ENCODE results near the gene IL36B.
"Not testable (repeated sequence)": the region's sequence is repeated elsewhere in the genome, so short reads cannot be mapped to it uniquely, and the experiment has no call there.

The IL36B gene

DNA sequence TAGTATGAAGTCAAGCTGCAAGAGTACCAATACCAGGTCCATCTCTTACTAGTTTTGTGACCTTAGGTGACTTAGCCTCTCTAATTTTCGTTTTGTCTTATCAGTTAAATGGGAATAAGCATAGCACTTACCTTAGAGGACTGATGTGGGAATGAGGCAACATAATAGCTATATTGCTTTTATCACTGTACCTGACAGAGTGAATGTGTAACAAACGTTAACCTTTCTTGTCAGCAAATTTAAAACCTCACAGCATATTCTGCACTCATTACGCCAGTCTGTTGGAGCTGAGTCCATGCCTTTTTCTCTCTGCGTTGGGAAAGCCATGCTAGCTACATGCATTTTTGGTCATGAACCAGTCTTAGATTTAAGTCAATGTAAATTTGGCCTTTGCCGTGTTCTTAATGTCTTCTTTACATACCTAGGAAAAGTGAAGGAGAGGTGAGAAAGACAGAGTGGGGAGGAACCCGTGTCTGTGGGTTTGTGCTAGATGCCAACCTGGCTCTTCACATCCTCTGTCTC lies at the start of gene IL36B:
Gene IL36B, minus strand, starts transcription at position 472 of the 522 bp plus-strand sequence.
- DNase-seq: no peak

DNA sequence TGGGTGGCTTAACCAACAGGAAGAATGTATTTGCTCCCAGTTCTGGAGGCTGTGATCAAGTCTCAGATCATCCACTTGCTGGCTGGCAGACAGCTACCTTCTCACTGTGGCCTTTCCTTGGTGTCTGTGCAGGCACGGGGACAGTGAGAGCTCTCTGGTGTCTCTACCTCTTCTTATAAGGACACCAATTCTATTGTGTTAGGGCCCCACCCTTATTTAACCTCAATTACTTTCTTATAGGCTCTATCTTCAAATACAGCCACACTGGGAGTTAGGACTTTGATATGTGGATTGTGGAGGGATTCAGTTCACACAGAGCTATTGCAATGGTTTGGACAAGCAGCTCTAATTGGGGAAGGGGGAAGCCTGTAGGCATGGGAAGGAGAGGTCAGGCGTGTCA lies 49.5 kb upstream of the IL36B start:
- no peak for DNase-seq

DNA sequence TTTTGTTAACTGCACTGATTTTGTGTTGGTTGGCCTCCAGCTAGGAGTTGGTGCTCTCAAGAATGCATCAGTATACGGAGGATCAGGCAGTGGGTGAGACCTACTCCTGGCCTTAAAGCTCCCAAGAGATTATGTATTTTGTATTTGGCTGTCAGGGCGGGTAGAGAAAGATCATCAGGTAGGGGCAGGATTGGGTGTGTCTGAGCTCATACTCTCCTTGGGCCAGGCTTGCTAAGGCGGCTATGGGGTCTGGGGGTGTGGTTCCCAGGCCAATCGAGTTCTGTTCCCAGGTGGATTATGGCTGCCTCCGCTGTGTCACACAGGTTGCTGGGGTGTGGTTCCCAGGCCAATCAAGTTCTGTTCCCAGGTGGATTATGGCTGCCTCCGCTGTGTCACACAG lies 45.9 kb upstream of the IL36B start:
- no peak for DNase-seq

DNA sequence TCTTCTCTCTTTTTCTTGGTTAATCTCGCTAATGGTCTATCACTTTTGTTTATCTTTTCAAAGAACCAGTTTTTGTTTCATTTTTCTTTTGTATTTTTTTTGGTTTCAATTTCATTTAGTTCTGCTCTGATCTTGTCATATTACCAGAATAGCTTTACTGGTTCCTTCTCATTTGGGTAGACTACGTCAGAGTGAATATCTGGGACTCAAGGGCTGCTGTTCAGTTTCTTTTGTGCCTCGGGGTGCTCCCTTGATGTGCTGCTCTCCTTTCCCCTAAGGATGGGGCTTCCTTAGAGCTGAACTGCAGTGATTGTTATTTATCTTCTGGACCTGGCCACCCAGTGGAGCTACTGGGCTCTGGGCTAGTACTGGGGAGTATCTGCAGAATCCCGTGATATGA lies 45.4 kb upstream of the IL36B start:
- DNase-seq: no peak

DNA sequence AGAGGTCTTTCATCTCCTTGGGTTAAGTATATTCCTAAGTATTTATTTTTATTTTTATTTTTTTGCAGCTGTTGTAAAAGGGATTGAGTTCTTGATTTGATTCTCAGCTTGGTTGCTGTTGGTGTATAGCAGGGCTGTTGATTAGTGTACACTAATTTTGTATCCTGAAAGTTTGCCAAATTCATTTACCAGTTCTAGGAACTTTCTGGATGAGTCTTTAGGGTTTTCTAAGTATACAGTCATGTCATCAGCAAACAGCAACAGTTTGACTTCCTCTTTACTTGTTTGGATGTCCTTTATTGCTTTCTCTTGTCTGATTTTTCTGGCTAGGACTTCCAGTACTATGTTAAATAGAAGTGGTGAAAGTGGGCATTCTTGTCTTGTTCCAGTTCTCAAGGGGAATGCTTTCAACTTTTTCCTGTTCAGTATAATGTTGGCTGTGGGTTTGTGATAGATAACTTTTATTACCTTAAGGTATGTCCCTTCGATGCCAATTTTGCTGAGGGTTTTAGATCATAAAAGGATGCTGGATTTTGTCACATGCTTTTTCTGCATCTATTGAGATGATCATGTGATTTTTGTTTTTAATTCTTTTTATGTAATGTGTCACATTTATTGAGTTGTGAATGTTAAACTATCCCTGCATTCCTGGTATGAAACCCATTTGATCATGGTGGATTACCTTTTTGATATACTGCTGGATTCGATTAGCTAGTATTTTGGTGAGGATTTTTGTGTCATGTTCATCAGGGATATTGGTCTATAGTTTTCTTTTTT lies 44.4 kb upstream of the IL36B start:
- DNase-seq: not testable (repeated sequence)

DNA sequence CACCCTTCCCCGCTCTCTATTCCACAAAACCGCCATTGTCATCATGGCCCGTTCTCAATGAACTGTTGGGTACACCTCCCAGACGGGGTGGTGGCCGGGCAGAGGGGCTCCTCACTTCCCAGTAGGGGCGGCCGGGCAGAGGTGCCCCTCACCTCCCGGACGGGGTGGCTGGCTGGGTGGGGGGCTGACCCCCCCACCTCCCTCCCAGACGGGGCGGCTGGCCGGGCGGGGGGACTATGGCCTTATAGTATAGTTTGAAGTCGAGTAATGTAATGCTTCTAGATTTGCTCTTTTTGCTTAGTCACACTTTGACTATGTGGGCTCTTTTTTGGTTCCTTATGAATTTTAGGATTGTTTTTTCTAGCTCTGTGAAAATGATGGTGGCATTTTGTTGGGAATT lies 43.6 kb upstream of the IL36B start:
- DNase-seq: not testable (repeated sequence)

DNA sequence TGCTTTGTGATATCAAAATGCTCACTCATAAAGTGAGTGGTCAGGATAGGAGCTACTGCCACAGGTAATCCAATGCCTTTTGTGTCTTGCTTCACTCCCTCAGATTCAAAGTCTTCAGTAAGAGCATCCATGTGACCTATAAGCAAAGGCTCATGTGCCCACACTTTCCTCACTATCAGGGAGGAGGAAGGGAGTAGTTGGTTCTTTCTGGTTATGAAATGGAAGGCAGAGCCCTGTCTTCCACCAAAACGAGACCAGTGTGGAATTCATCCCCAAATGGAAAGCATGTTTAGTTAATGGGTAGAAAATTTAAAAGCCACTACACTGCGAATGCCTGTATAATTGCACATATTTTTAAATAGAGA lies 40.9 kb upstream of the IL36B start:
- DNase-seq: no peak

DNA sequence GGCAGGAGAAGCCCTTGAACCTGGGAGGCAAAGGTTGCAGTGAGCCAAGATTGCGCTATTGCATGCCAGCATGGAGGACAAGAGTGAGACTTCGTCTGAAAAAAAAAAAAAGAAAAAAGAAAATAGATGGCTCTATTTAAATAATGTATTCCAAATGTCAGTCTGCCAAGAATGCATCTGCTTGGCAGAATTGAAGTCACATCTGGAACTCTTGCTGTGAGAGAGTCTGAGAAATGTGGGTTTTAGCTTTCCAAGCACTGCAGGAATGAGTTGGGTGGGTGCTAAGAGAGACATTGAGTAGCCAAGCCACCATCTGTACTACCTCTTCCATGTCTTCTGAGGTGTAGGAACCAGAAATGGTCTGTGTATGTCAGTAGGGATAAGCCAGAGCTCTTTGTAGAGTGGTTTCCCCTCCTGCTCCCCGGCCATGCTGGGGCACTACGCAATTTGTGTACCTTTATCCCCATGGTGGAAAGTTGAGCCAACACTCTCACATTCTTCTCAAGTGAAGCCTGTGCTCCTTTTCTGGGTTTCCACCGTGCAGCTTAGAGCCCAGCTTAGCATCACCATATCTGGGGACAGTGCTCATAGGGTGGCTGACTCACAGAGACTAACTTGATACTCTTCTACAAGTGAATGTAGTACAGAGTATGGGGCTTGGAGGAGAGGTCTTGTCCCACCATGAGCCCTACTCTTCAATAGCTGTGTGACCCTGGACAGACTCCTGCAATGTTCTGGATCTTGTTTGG lies 40.4 kb upstream of the IL36B start:
- no peak for DNase-seq

DNA sequence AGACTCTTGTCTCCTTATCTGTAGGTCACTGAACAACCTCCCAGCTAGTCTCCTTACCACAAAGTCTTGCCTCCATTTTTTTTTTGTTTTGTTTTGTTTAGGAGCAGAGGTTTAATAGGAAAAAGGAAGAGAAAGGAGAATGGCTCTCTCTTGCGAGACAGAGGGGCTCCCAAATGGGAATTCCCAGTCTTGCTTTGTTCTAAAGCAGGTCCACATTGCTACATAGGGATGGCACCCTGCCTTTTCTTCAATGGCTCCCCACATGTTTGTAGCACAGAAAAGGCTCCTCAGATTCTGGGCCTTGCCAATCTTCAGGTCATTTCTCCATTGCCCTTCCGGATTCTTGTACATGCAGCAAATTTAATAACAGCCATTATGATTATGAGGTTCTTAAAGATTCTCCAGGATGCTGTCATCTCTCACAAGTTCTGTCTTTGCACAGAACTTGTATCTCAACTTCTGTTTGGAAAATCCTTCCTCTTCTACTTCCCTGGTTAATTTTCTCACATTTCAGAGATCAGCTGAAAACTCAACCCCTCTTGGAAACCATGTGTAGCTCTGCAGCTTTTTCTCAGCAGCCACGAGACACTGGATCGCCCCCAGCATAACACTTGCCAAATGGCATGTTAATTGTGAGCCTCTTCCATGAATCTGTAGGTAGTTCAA lies 38.7 kb upstream of the IL36B start:
- DNase-seq: no peak

DNA sequence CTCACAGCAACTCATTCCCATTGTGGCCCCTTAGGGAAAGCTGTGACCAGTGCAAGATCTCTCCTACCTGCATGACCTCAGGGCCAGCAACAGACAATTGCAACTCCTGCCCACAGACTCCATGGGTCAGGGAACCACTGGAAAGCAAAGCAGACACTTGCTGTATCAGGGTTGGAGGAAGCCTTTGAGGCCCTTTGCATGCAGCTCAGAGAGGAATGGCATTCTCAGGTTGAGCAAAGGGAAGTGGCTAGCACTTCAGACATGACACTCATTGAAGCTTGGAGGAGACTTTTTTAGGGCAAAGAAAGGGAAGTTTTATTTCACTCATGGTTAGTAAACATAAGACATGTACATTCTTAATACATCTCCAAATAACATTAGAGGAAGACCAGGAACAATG lies 37.2 kb upstream of the IL36B start:
- DNase-seq: no peak

DNA sequence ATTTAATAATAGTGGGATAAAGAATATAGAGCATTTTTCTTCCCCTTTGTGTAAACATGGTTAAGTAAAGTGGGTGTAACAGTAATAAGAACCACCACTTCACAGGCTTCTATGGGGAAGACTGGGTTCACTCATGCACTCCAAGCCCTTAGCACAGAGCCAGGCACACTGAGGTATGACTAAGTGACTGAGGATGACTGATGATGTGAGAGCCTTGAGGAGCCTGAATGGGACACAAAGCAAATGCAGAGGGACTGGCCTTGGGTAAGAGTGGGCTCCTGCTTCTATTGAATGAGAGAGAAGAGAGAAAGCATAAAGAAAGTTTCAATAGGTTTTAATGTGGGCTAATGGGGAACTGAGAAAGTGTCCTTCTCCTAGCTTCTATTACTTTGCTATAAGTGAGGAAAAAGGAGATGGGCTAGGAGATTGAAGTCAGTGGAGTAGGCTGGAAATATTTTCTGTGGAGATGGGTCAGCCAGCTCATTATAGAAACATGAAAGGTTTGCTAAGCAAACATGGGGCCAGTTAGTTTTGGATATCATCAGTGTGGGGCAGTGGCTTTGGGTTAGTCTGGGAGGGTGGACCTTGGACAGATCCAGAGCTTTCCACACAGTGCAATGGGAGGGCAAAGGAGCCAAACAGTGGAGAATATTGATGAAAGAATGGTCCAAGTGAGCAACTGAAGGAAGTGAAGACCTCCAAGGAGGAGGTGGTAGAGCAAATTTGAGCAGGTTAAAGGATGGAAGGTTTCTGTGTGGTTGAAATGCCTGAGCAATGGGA lies 35.7 kb upstream of the IL36B start:
- DNase-seq: no peak

DNA sequence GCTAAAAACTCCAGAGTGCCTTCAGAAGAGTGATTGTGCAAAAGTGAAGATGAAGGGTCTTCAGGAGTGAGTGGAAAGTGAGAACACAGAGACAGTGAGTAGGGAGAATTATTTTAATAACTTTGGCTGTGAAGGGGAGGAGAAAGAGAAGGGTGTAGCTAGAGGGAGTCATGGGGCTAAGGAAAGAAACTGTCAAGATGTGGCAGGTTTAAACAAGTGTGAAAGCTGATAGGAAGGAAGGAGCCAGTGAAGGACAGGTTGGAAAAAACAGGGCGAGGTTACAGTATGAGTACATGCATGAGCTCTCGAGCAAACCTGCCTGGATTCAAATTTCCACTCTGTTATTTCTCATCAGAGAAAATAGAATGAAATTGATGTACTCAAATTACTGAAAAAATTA lies 32.9 kb upstream of the IL36B start:
- no peak for DNase-seq

DNA sequence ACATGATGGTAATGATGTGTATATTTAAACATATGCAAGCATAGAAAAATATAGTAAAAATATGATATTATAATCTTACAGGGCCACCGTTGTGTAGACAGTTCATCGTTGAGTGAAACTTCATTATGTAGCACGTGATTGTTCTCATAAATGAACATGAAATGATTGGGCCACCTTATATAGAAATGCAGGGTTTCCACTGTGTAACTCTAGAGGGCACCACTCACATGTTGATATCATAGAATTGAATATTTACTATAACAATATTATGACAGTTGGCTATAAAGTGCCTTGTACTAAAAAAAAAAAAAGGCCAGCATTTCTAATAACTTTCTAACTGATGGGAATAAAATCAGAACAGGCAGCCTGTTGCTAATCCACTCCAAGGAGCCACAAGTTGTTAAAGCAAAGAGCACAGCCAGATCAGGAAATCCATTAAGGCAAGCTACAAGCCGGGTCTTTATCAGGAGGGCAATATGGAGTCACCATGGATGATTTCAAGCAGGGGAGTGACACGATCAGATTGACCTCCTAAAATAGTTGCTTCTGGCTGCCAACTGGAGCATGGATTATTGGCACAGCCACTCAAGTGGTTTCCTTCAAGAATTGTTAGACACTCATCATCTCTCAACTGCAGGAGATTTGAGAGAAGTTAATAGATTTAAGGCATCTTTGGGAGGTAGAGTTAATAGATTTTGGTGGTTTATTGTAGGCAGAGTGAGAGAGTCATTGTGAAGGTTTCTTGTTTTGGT lies 31.8 kb upstream of the IL36B start:
- no peak for DNase-seq

DNA sequence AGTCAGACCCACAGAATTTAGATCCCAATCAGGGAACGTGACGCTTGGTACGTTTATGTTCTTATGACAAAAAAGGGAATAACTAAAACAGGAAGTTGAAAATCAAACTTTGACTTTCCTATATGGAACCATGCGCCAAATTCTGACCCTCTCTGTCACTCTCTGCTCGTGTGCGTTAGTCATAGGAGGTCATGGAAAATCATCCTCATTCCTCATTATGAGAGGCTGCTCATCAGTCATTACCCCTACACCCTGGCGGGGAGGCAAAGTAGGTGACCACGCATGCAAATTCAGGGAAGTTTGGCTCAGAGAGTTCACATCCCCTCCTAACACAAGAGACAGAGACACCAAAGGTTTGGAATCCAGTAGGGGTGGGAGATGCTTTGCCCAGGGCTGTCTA lies 30.6 kb upstream of the IL36B start:
- DNase-seq: no peak

DNA sequence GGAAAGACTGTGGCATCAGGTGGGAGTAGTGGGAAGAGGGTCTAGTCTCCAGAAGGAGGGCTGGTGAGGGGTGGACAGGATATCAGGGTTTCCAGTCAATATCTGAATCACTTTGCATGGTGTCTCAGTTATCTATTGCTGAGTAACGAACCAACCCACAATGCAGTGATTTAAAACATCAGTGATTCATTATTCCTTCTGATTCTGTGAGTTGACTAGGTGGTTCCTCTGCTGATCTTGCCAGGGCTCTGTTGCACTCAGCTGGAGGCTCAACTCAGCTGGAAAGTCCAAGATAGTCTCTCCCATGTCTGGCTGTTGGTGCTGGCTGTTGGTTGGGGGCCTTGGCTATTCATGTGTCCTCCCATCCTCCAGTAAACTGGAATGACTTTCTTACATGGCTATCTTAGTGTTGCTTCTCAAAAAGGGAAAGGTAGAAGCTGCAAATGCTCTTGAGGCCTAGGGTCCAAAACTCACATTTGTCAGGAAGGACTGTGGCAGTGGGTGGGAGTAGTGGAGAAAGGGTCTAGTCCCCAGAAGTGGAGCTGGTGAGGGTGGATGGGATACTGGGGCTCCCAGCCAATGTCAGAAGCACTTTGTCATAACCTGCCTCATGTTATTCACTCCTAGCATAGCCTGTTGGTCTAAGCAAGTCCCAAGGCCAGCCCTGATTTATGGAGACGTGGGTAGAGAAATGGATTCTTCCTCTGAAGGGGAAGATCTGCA lies 29.0 kb upstream of the IL36B start:
- DNase-seq: no peak

DNA sequence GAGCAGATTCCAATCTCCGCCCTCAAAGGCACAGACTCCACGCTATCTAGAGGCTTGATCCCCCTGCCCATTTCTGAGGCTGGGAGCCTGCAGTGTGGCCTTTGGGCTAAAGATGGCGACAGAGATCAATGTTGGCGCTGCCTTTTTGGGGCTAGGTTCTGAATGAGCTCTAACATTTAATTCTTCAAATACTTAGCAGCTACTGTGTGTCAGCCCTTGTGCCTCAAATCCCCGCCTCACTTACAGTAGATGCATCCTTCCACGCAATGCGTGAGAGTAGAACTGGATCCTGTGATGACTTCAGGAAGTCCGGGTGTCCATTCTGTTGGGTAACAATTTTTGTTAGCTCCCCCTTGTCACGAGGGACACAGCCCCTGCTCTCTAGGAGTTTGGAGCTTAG lies 27.5 kb upstream of the IL36B start:
- peak; percentile 52 for DNase-seq

DNA sequence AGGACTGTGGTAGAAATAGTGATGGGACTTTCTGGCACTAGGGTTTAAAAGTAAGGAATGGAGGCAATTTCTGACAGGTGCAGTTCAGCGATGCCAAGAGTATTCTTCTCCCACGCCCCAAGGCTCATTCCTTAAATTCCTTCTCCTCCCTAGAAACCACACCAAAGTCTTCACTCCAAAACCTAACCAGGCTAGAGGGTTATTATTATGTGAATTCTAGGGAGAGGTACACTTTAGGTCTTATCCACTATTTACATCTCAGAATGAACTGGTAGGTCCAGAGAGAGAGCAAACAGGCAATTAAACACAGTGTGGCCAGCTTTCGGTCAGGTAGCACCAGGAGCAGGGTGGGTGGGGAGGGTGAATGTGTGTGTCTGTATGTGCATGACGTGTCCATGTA lies 26.5 kb upstream of the IL36B start:
- DNase-seq: no peak

DNA sequence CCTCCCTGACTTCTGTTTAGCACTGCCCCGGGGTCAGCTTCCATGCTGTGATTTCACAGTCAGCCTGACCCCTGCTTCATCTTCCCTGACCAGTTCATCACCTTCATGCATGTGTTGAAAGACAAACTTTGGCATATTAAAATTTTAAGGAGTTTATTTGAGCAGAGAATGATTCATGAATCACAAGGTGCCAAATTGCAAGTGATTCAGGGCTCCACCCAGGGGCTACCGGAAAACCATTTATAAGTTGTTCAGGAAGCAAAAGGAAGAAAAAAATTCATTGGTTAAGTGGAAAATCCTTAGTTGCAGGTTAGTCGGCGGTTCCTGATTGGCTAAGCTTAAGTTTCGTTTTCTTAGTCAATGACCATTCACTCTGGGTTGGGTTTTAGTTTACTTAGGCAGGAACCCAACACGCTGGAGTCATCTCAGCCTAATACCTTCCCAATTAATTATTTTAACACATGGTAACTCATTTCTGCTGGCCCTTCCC lies 25.7 kb upstream of the IL36B start:
- no peak for DNase-seq

DNA sequence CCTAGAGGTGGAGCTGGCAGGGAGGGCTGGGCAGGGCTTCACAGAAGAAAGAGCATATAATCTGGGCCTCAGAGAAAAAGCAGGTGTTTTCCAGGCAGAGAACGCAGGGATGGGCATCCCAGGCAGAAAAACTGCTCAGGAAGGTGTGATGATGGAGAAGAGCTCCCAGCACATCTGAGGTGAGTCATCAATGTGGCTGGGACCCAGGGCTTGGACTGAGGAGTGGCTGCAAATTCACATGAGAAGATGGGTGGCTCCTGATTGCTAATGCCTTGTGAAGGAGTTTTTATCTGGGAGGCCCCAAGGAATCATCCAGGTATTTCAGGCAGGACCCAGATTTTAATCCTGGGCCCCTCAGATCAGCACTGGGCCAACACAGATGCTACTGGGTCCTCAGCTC lies 25.3 kb upstream of the IL36B start:
- DNase-seq: no peak

DNA sequence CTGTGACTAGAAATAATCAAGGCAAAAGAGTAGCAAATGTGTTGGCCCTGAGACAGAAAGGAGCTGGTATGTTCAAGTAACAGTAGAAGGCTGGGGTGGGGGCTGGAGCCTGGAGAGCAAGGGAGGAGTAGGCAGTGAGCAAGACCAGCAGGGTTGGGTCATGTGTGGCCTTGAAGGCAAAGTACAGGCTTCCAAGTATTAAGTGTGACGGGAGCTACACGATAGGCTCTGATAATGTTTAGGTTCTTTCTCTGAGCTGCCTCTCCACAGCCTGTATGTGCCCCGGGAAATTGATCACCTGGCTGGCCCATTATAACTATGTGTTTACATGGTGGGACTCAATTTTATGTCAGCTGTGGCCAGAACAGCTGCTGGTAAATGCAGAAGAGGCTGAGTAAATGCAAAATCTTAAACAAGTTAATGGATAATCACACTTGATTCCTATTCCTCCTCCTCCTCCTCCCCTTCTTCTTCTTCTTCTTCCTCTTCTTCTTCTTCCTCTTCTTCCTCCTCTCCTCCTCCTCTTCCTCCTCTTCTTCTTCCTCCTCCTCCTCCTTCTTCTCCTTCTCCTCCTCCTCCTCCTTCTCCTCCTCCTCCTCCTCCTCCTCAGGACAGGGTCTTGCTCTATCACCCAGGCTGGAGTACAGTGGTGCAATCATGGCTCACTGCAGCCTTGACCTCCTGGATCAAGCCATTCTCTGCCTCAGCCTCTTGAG lies 24.4 kb upstream of the IL36B start:
- DNase-seq: no peak

DNA sequence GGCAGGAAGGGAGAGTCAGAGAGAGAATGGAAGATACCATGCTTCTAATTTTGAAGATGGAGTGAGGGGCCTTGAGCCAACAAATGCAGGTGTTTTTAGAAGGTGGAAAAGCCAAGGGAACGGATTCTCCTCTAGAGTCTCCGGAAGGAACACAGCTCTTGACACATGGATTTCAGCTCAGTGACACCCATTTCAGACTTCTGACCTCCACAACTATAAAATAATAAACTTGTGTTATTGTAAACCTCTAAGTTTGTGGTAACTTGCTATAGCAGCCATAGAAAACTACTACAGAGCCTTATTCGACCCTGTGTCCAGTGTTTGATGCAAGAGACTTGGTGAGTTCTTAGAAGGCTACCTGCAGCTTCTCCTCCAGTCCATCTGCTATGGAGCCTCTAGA lies 22.9 kb upstream of the IL36B start:
- DNase-seq: no peak
